Fibroblast of lung (primary cell): ENCODE measurements around the gene RCBTB2. TPM values are rescaled to one million over a fixed set of nuclear protein-coding genes. Genes with fewer than 3 reads are reported as not detected.

Experiments used
- DNase-seq, 2 donors: peaks; one replicate each; pipeline versions ENCODE4 v3.0.0 to v3.0.0-alpha.2; 2010; ENCODE audit warnings: low read depth in 2 of 2
- H2AFZ ChIP-seq: 2 replicates; pipeline ENCODE4 v1.5.1; 2012; ENCODE audit warnings: low read length, control low read depth, inconsistent platforms
- H3K27ac ChIP-seq: 2 replicates; pipeline ENCODE4 v1.5.1; 2011; ENCODE audit warnings: low read length, control low read depth; ENCODE audit not compliant: insufficient read depth
- H3K27me3 ChIP-seq: 2 replicates; pipeline ENCODE4 v1.5.1; 2011; ENCODE audit warnings: mild to moderate bottlenecking, low read length; ENCODE audit not compliant: control insufficient read depth, insufficient read depth
- H3K36me3 ChIP-seq: 2 replicates; pipeline ENCODE4 v1.5.1; 2011; ENCODE audit warnings: low read length; ENCODE audit not compliant: control insufficient read depth, insufficient read depth
- H3K4me1 ChIP-seq: 2 replicates; pipeline ENCODE4 v1.5.1; 2011; ENCODE audit warnings: low read length; ENCODE audit not compliant: control insufficient read depth, insufficient read depth; ENCODE audit errors: extremely low read depth
- H3K4me2 ChIP-seq: 2 replicates; pipeline ENCODE4 v1.5.1; 2011; ENCODE audit warnings: low read length, control low read depth; ENCODE audit not compliant: insufficient read depth; ENCODE audit errors: extremely low read depth
- H3K4me3 ChIP-seq, 4 experiments: fragments of 200-600 bp in 1 of 4; sonication (generic) in 1 of 4; replicated peaks in 1 of 4; 2 replicates each; pipeline ENCODE4 v1.5.1; 2011 to 2016; ENCODE audit warnings: low read length in 4 of 4, low read depth in 3 of 4, mild to moderate bottlenecking in 3 of 4, control low read depth in 2 of 4, inconsistent platforms in 1 of 4, mixed read lengths in 1 of 4; ENCODE audit not compliant: insufficient read depth in 1 of 4; ENCODE audit errors: control extremely low read depth in 1 of 4
- H3K79me2 ChIP-seq: 2 replicates; pipeline ENCODE4 v1.5.1; 2012; ENCODE audit warnings: mild to moderate bottlenecking, low read length, inconsistent platforms; ENCODE audit not compliant: control insufficient read depth, insufficient read depth
- H3K9ac ChIP-seq: 2 replicates; pipeline ENCODE4 v1.5.1; 2011; ENCODE audit warnings: mild to moderate bottlenecking, low read length, control low read depth; ENCODE audit not compliant: insufficient read depth
- H3K9me3 ChIP-seq: 2 replicates; pipeline ENCODE4 v1.5.1; 2012; ENCODE audit warnings: low read depth, low read length; ENCODE audit not compliant: control insufficient read depth, insufficient read depth
- H4K20me1 ChIP-seq: 2 replicates; pipeline ENCODE4 v1.5.1; 2011; ENCODE audit warnings: low read length; ENCODE audit not compliant: control insufficient read depth, insufficient read depth; ENCODE audit errors: extremely low read depth
- CTCF ChIP-seq, 2 donors: IDR thresholded peaks in 1 of 2; conservative IDR thresholded peaks in 1 of 2; 1 replicate in 1 of 2; 2 replicates in 1 of 2; pipeline ENCODE4 v1.5.1; 2011 to 2012; ENCODE audit warnings: low read length in 2 of 2, control low read depth in 1 of 2, inconsistent platforms in 1 of 2, low read depth in 1 of 2, mild to moderate bottlenecking in 1 of 2
- EZH2 ChIP-seq: IDR thresholded peaks from 2 replicates; pipeline ENCODE4 v1.5.1; 2012; ENCODE audit warnings: low read length, control low read depth, mild to moderate bottlenecking; ENCODE audit errors: missing control alignments
- polyA plus RNA-seq, 2 donors: library from polyadenylated mRNA; depleted of rRNA in 1 of 2; stranded (reverse) in 1 of 2; unstranded in 1 of 2; fragments of >200 nt; gene quantifications; 2 replicates each; pipeline ENCODE4 v1.2.1, GENCODE V29; 2011 to 2012; ENCODE audit warnings: missing spikeins in 1 of 2
- total RNA-seq: library from RNA; depleted of rRNA; stranded (reverse); fragments of >200 nt; gene quantifications from 2 replicates; pipeline ENCODE4 v1.2.1, GENCODE V29; 2014

RCBTB2 gene
- total and polyA plus RNA-seq, 2 donors (not counting 1 experiment from before 2014, with no cell fraction given): 8.4 to 9.6 TPM

- Histone ChIP-seq H4K20me1 (no peaks in the 10 kb centered on the region), H3K79me2 (no peaks in the 10 kb centered on the region), H3K27ac (no peak overlapping the region), H3K27me3 (no peaks in the 10 kb centered on the region), H3K4me1 (no peaks in the 10 kb centered on the region), H3K36me3 (no peaks in the 10 kb centered on the region), H3K4me2 (no peak overlapping the region), H3K9me3 (no peaks in the 10 kb centered on the region), H2AFZ (no peak overlapping the region), H3K9ac (no peak overlapping the region), H3K4me3 (no peak overlapping the region)
- no peak for DNase-seq
- no peak for TF ChIP-seq EZH2
- TF ChIP-seq CTCF (conservative IDR thresholded peaks at IDR 0.05 in 1 of 2, IDR thresholded peaks at IDR 0.05 in 1 of 2; ENCODE audit: low read depth in 1 of 2, low read length in 2 of 2): no peak
These were observed 2.0 kb downstream of the RCBTB2 start for GRCh38 chr13:48530833-48531232.

GRCh38 chr13:48528720-48529119, 4.2 kb downstream of the RCBTB2 start:
- H3K4me2 ChIP-seq: no peak overlapping the region
- H2AFZ ChIP-seq: no peak overlapping the region
- no peaks in the 10 kb centered on the region for H3K36me3 ChIP-seq
- no peak overlapping the region for H3K27ac ChIP-seq
- DNase-seq: no peak
- no peaks in the 10 kb centered on the region for H4K20me1 ChIP-seq
- H3K4me3 ChIP-seq: no peak overlapping the region
- H3K9ac ChIP-seq: no peak overlapping the region
- TF ChIP-seq CTCF (conservative IDR thresholded peaks at IDR 0.05 in 1 of 2, IDR thresholded peaks at IDR 0.05 in 1 of 2; ENCODE audit: low read depth in 1 of 2, low read length in 2 of 2) (no peak), EZH2 (no peak)
- no peaks in the 10 kb centered on the region for H3K9me3 ChIP-seq
- H3K79me2 ChIP-seq: no peaks in the 10 kb centered on the region
- H3K4me1 ChIP-seq: no peaks in the 10 kb centered on the region
- H3K27me3 ChIP-seq: no peaks in the 10 kb centered on the region

GRCh38 chr13:48527955-48528354, 4.9 kb downstream of the RCBTB2 start:
- Histone ChIP-seq H3K36me3 (no peaks in the 10 kb centered on the region), H2AFZ (no peak overlapping the region), H3K79me2 (no peaks in the 10 kb centered on the region), H4K20me1 (no peaks in the 10 kb centered on the region), H3K4me3 (no peak overlapping the region), H3K4me1 (no peaks in the 10 kb centered on the region), H3K9ac (no peak overlapping the region), H3K27me3 (no peaks in the 10 kb centered on the region), H3K4me2 (no peak overlapping the region), H3K27ac (no peak overlapping the region), H3K9me3 (no peaks in the 10 kb centered on the region)
- no peak for DNase-seq
- no peak for TF ChIP-seq EZH2
- no peak for TF ChIP-seq CTCF (conservative IDR thresholded peaks at IDR 0.05 in 1 of 2, IDR thresholded peaks at IDR 0.05 in 1 of 2; ENCODE audit: low read depth in 1 of 2, low read length in 2 of 2)
